AG04449 (cell line): ENCODE data around the gene SRP68.
A peak's percentile ranks its signal among the peaks of the same experiment; 100 is the strongest.

Experiments used
- CTCF ChIA-PET: fragments of 350-600 bp; formaldehyde crosslinking; extraction: SDS; loops from one replicate; lab custom pipeline; 2021; ENCODE audit warnings: antibody characterized with exemption; lab: Yijun Ruan, JAX
- POLR2A ChIA-PET: fragments of 400-600, 350-600 bp; formaldehyde crosslinking; extraction: SDS; loops from one replicate; lab custom pipeline; 2020; ENCODE audit warnings: antibody characterized with exemption, inconsistent platforms; lab: Yijun Ruan, JAX
- DNase-seq: peaks from one replicate; pipeline ENCODE4 v3.0.0-alpha.2; 2010; ENCODE audit warnings: low read depth, low spot score
- H3K4me3 ChIP-seq: 2 replicates; pipeline ENCODE4 v1.5.1; 2011; ENCODE audit warnings: low read depth, mild to moderate bottlenecking, control low read depth, low read length
- TF ChIP-seq, protein P1 (sequence below): IDR thresholded peaks from one replicate; pipeline ENCODE4 v1.5.1; 2011; ENCODE audit warnings: mild to moderate bottlenecking, moderate library complexity, low read length, control low read depth, inconsistent platforms; ENCODE audit not compliant: insufficient read depth; ENCODE audit errors: missing control alignments

SRP68 gene

DNA sequence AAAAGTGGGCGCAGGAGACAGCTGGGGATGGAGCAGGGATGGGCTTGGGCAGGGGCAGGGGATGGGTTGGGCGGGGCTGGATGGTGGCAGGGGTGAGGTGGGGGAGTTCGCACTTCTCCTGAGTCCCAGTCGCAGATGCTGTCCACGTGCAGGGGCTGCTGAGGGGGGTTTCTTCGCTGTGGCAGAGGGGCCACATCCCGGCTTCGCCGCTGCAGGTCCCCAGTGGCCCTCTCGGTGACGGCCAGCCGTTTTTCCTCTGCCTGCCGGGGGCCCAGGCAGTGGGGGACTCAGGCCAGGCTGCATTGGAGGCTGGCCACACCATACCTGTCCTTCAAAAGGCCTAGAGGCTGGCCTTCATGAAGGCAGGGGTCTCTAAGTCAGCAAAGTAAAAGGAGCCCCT, 53.5 kb downstream of the SRP68 start:
- H3K4me3 ChIP-seq: no peak overlapping the region
- TF ChIP-seq, protein P1, sequence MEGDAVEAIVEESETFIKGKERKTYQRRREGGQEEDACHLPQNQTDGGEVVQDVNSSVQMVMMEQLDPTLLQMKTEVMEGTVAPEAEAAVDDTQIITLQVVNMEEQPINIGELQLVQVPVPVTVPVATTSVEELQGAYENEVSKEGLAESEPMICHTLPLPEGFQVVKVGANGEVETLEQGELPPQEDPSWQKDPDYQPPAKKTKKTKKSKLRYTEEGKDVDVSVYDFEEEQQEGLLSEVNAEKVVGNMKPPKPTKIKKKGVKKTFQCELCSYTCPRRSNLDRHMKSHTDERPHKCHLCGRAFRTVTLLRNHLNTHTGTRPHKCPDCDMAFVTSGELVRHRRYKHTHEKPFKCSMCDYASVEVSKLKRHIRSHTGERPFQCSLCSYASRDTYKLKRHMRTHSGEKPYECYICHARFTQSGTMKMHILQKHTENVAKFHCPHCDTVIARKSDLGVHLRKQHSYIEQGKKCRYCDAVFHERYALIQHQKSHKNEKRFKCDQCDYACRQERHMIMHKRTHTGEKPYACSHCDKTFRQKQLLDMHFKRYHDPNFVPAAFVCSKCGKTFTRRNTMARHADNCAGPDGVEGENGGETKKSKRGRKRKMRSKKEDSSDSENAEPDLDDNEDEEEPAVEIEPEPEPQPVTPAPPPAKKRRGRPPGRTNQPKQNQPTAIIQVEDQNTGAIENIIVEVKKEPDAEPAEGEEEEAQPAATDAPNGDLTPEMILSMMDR: no peak
- POLR2A ChIA-PET: no interaction called here
- CTCF ChIA-PET: interaction anchor here (0.9 to 15.6 kb wide), 3 partner anchors 13 to 261 kb away, joined by 3 to 363 read pairs (median 113); partner anchors contain the start of gene CDK3
- DNase-seq: no peak

DNA sequence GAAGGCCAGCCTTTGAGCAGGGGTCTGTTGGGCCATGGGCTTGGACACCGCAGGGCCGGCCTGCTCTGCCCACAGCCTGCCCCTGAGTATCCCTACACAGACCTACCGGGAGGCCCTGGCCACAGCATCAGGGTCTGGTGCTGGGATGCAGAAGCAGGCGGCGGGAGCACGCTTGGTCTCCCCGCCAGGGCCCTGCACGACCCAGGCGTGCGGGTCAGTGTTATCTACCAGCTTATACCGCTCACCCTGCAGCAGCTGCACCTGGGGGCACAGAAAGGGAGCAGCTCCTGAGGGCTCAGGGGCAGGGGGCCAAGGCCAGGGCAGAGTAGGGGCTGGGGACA, 54.0 kb downstream of the SRP68 start:
- TF ChIP-seq, protein P1: no peak
- DNase-seq: no peak
- H3K4me3 ChIP-seq: no peak overlapping the region
- ChIA-PET POLR2A (no interaction called here), CTCF (interaction anchor here (1.4 to 15.6 kb wide), 5 partner anchors 12 to 280 kb away, joined by 4 to 363 read pairs (median 15); partner anchors contain the start of gene CDK3)

DNA sequence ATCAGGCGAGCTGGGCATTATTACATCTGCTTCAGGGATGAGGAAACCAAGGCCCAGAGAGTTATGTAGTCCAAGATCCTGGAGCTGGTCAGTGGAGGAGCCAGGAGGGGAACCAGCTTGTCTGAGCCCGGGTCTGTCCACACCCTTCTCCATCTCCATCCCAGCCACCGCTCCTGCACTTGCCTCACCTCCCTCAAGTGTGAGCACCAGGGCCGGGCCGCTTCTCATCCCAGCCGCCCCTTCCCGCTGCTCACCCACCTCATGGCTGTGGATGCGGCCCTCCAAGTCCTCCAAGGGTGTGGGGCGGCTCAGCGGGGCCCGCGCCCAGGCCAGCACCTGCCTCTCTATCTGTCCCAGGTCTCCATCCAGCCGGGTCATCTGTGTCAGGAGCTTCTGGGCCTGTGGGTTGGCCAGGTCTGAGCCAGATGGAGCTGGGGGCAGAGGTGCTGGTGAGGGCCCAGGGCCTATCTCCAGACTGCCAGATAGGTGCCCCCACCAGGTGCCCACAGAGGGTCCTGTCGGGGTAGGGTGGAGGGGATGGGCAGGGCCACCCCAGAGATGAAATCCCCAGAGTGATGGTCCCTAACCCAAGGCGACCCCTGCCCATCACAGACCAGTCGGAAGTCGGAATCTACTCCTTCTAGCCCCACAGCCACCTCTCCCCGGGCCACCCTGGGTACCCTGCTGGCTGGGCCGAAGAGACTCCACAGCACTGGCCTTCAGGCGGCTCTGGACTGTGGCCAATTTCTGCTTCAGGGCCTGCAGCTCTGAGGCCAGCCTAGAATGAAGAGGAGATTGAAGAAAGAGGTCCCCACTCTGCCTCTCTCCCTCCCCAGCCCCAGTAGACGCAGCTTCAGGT, 54.6 kb downstream of the SRP68 start:
- ChIA-PET CTCF (interaction anchor here (0.9 to 15.6 kb wide), 7 partner anchors 10 to 280 kb away, joined by 3 to 363 read pairs (median 8); partner anchors contain the start of gene CDK3), POLR2A (interaction anchor here (0.6 to 0.8 kb wide), 2 partner anchors 10 to 448 kb away, joined by 3 read pairs; no protein-coding TSS in a partner anchor)
- TF ChIP-seq, protein P1: no peak
- no peak overlapping the region for H3K4me3 ChIP-seq
- DNase-seq: no peak

DNA sequence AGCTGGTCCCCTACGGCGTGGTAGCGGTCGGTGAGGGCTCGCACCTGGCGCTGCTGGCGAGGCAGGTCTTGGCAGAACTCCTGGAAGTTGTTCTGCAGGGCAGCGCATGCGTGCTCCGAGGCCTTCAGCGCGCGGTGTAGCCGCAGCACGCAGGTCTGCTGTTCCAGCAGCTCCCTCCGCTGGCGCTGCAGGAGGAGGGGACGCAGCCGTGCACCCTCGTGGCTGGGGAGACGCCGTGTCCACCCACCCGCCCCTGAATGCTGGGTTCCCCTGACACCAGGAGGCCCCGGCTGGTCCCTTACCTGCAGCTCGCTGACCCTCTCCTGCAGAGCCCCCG, 57.4 kb downstream of the SRP68 start:
- CTCF ChIA-PET: interaction anchor here (0.6 to 17.3 kb wide), 40 partner anchors 9 to 383 kb away, joined by 3 to 363 read pairs (median 7); partner anchors contain the start of genes CDK3, EXOC7, MRPL38 and SRP68
- POLR2A ChIA-PET: no interaction called here
- DNase-seq: no peak
- no peak overlapping the region for H3K4me3 ChIP-seq
- TF ChIP-seq, protein P1: no peak

DNA sequence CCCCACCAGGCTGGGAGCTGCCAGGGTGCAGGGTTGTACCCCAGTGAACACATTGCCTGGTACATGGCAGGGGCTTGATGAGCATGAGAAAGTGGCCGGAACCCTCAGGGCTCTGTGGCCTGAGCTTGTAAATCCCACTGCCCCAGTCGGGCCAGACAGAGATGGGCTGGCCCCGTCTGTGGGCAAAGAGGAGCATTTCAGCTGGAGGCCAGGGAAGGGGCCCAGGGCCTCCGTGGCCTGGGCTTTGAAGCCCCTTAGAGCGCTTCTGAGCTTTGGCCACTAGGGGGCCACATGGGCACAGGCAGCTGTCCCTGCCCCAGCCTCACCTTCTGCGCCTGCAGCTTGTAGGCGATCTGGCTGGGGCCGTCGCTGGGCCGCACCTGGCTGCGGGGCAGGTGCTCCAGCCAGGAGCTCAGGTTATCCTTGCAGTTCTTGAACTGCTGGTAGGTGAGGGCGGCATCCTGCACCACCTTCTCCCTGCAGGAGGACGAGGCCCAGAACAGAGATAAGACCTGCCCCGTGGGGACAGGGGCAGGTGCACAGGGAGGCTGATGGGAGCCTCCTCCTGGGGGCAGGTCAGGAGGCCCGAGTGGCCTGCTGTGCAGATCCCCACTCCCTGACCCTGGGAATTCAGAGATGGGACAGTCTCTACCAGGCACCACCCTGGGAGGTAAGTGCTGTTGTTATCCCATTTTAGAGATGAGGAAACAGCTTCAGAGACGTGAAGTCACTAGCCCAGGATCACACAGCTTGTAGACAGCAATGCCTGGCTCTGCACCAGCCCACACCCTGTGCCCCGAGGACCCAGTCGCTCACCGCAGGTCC, 58.0 kb downstream of the SRP68 start:
- DNase-seq: no peak
- POLR2A ChIA-PET: no interaction called here
- TF ChIP-seq, protein P1: peak; percentile 92
- CTCF ChIA-PET: interaction anchor here (0.6 to 17.3 kb wide), 70 partner anchors 8 to 384 kb away, joined by 3 to 363 read pairs (median 5); partner anchors contain the start of genes CDK3, EVPL, EXOC7 and MRPL38
- H3K4me3 ChIP-seq: no peak overlapping the region
